ENCODE results near the gene PCDH9.

Gene PCDH9

GRCh38 chr13:66790861-66791260 lies 439.3 kb downstream of the PCDH9 start:
- Histone ChIP-seq H3K4me3 (replicated peaks; ENCODE audit: insufficient read depth, low read length) (no peak overlapping the region), H3K27me3 (ENCODE audit: insufficient read depth, poor library complexity, severe bottlenecking) (no peaks in the 10 kb centered on the region), H3K27ac (replicated peaks) (no peak overlapping the region)
- TF ChIP-seq POLR2AphosphoS5 (IDR thresholded peaks at IDR 0.05; ENCODE audit: low read depth) (no peak), GABPA (IDR thresholded peaks at IDR 0.05; ENCODE audit: low read depth) (no peak), CTCF (IDR thresholded peaks at IDR 0.05; ENCODE audit: insufficient read depth, low read length) (no peak), SPI1 (IDR thresholded peaks at IDR 0.05; ENCODE audit: borderline replicate concordance, low read depth) (no peak), REST (IDR thresholded peaks at IDR 0.05; ENCODE audit: insufficient replicate concordance, low read depth) (no peak)
- no peak for DNase-seq (ENCODE audit: low read depth in 1 of 2, low spot score in 1 of 2)

GRCh38 chr13:66781241-66781640 lies 448.9 kb downstream of the PCDH9 start:
- no peak for DNase-seq (ENCODE audit: low read depth in 1 of 2, low spot score in 1 of 2)
- Histone ChIP-seq H3K27ac (replicated peaks) (no peak overlapping the region), H3K27me3 (ENCODE audit: insufficient read depth, poor library complexity, severe bottlenecking) (no peaks in the 10 kb centered on the region), H3K4me3 (replicated peaks; ENCODE audit: insufficient read depth, low read length) (no peak overlapping the region)
- TF ChIP-seq CTCF (IDR thresholded peaks at IDR 0.05; ENCODE audit: insufficient read depth, low read length) = no peak
- no peak for TF ChIP-seq GABPA (IDR thresholded peaks at IDR 0.05; ENCODE audit: low read depth)
- no peak for TF ChIP-seq REST (IDR thresholded peaks at IDR 0.05; ENCODE audit: insufficient replicate concordance, low read depth)
- no peak for TF ChIP-seq POLR2AphosphoS5 (IDR thresholded peaks at IDR 0.05; ENCODE audit: low read depth)
- no peak for TF ChIP-seq SPI1 (IDR thresholded peaks at IDR 0.05; ENCODE audit: borderline replicate concordance, low read depth)

GRCh38 chr13:66780814-66781213 lies 449.3 kb downstream of the PCDH9 start:
- DNase-seq (ENCODE audit: low read depth in 1 of 2, low spot score in 1 of 2) = no peak
- Histone ChIP-seq H3K4me3 (replicated peaks; ENCODE audit: insufficient read depth, low read length) (no peak overlapping the region), H3K27me3 (ENCODE audit: insufficient read depth, poor library complexity, severe bottlenecking) (no peaks in the 10 kb centered on the region), H3K27ac (replicated peaks) (no peak overlapping the region)
- no peak for TF ChIP-seq POLR2AphosphoS5 (IDR thresholded peaks at IDR 0.05; ENCODE audit: low read depth)
- no peak for TF ChIP-seq REST (IDR thresholded peaks at IDR 0.05; ENCODE audit: insufficient replicate concordance, low read depth)
- TF ChIP-seq SPI1 (IDR thresholded peaks at IDR 0.05; ENCODE audit: borderline replicate concordance, low read depth) = no peak
- TF ChIP-seq CTCF (IDR thresholded peaks at IDR 0.05; ENCODE audit: insufficient read depth, low read length) = no peak
